GM19238 (cell line): ENCODE measurements around the gene CLDN9.
A peak's percentile ranks its signal among the peaks of the same experiment; 100 is the strongest.
"Not testable (repeated sequence)": the region's sequence is repeated elsewhere in the genome, so short reads cannot be mapped to it uniquely, and the experiment has no call there.

ENCODE experiments used
- DNase-seq: peaks from one replicate; pipeline ENCODE4 v3.0.0; 2011; ENCODE audit warnings: low spot score; ENCODE audit not compliant: insufficient read length

Gene CLDN9

GRCh38 chr16:3030222-3031212 lies 17.8 kb downstream of the CLDN9 start:
- DNase-seq: no peak

GRCh38 chr16:3032624-3033023 lies 19.9 kb downstream of the CLDN9 start:
- DNase-seq: no peak

GRCh38 chr16:3035289-3035971 lies 22.7 kb downstream of the CLDN9 start:
- DNase-seq: no peak

GRCh38 chr16:3035972-3036725 lies 23.4 kb downstream of the CLDN9 start:
- DNase-seq: no peak

DNA sequence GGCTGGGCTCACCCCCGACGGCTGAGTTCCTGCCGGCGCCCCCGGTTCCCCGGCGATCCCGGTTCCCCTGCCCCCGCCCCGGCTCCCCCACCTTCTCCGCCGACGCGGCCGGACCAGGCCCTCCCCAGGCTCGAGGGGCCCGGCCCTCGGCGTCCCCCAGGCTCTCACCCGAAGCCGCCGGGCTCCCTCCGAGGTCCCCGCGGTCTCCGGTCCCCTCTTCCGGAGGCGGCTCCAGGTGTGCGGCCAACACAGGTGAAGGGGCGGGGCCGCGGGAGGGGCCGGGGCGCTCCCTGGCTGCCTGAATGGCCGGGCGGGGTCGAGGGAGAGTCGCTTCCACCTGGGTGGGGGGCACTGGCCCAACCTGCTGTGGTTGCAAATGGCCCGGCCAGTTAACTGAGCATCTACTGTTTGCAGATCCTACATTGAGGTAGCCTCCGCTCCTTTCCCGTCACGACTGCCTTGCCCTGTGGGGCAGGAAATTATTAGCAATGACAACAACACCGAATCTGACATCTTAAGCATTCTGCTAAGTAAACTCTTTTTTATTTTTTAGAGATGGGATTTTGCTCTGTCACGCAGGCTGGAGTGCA lies 24.1 kb downstream of the CLDN9 start, which contains the start of gene BICDL2:
TSS of gene BICDL2 (minus strand) at position 219 of the 590 bp plus-strand sequence. CDS start 1,448 bp downstream, outside the sequence.
- no peak for DNase-seq

GRCh38 chr16:3038256-3038655 lies 25.5 kb downstream of the CLDN9 start:
- no peak for DNase-seq

GRCh38 chr16:3038896-3039295 lies 26.2 kb downstream of the CLDN9 start:
- DNase-seq: no peak

DNA sequence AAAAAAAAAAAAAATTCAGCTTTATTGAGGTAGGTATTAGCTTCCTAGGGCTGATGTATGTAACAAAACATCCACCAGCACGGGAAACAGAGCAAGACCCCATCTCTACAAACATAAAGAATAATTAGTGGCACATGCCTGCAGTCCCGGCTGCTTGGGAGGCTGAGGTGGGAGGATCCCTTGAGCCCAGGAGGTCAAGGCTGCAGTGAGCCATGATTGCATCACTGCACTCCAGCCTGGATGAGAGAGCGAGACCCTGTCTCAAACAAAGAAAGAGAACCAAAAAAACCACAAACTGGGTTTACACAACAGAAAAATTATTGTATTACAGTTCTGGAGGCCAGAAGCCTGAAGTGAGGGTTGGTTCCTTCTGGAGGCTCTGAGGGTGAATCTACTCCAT lies 29.7 kb downstream of the CLDN9 start:
- DNase-seq: no peak

DNA sequence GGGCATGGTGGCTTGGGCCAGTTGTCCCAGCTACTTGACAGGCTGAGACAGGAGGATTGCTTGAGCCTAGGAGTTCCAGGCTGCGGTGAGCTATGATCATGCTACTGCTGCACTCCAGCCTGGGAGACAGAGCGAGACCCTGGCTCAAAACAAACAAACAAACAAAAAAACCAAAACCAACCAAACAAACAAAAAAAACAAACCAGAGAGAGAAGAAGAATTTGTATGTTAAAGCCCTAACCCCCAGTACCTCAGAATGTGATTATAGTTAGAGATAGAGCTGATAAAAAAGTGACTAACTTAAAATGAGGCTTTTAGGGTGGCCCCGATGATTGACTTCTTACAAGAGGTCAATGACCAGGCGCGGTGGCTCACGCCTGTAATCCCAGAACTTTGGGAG lies 32.0 kb downstream of the CLDN9 start:
- no peak for DNase-seq

GRCh38 chr16:3045758-3046640 lies 33.3 kb downstream of the CLDN9 start, which contains the start of gene MMP25:
Gene MMP25, plus strand, starts transcription at chr16:3046561. Its CDS starts 357 bp downstream, at chr16:3046918.
- DNase-seq: peak; percentile 64

DNA sequence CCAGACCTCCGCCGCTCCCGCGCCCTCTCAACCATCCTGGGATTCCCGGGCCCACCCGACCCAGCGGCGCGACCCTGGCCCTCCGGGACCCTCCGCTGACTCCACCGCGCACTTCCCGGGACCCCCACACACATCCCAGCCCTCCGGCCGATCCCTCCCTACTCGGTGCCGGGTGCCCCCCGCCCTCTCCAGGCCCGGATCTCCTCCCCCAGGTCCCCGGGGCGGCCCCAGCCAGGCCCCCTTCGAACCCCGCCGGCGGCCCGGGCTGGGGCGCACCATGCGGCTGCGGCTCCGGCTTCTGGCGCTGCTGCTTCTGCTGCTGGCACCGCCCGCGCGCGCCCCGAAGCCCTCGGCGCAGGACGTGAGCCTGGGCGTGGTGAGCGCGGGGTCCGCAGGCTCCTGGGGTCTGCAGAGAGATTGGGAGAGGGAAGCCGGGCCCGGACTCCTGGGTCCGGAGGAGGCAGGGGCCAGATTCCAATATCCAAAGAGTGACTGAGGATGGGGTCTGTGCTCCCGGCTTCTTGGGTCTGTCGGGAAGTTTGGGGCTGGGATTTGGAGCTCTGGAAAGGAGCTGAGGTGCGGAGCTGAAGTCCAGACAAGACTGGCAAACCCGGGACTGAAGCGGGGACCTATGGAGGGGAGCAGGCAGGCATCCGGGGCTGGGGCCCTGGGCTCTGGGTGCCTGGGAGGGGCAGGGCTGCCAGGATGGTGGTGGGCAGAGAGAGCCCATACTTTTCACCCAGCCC lies 34.1 kb downstream of the CLDN9 start:
- no peak for DNase-seq

DNA sequence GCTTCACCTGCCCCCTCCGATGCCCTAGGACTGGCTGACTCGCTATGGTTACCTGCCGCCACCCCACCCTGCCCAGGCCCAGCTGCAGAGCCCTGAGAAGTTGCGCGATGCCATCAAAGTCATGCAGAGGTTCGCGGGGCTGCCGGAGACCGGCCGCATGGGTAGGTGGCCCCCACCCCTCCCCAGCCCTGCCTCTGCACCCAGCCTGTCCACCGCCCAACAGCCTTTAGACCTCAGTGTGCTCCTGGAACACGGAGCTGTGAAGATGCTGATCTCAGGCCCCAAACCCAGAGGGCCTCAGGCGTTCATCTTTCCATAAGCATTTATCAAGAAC lies 34.6 kb downstream of the CLDN9 start:
- DNase-seq: no peak

- DNase-seq: no peak
These were observed 37.3 kb downstream of the CLDN9 start for GRCh38 chr16:3049921-3050481.

- no peak for DNase-seq
These were observed 37.8 kb downstream of the CLDN9 start for GRCh38 chr16:3050487-3050886.

- DNase-seq: no peak
These were observed 38.3 kb downstream of the CLDN9 start for GRCh38 chr16:3051009-3051408.

DNA sequence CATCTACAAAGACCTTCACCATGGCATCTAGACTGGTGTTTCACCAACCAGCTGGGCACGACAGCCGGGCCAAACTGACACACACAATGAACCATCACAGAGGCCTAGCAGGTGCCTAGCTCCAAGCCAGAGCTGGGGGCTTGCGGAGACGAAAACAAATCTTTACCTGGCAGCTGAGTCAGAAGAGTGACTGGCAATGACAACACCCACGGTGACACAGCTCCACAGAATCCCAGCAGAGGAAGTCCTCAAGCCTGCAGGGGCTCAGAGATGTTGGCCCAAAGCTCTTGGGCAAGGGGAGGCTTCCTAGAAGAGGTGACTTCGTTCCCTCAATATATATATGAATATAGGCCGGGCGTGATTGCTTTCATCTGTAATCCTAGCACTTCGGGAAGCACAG lies 38.8 kb downstream of the CLDN9 start:
- no peak for DNase-seq

DNA sequence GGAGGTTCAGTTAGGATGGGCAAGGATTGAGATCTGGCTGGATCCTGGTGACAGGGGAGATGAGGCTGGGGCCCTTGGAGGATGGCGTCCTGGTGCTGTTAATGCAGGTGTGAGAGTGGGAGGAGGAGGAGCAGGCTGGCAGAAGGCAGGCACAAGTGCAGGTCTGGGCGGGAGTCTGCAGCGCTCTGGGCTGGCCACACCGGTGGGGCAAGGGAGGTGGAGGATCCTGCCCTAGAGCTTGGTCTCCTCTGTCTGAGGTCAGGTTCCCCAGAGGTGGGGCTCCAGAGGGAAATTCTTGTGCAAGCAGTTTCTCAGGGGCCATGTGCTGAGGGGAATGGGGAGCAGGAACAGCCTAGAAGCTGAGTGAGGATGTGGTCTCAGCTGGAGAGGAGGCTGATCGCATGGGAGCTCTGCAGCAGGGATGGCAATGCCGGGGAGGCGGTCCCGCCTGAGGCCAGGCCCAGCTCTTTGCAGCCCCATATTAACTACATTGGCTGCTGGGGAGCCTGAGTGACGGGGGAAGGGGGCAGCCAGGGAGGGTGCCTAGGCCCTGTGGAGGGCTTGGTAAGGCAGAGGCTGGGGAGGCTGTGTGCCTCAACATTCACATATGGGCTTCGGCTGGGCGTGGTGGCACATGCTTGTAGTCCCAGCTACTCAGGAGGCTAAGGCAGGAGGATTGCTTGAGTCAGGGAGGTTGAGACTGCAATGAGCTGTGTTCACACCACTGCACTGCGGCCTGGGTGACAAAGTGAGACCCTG lies 40.0 kb downstream of the CLDN9 start:
- DNase-seq: not testable (repeated sequence)

- not testable (repeated sequence) for DNase-seq
These were observed 40.6 kb downstream of the CLDN9 start for GRCh38 chr16:3053330-3053710.
